ENCODE results near the gene PSMD1. TPM values are rescaled to one million over a fixed set of nuclear protein-coding genes. Genes with fewer than 3 reads are reported as not detected.
A peak's percentile ranks its signal among the peaks of the same experiment; 100 is the strongest.

Gene PSMD1
- total RNA-seq (10 to 100 TPM; 13.4 to 33.4 (median 25.1) TPM), polyA plus RNA-seq (10 to 100 TPM; 20.2 to 35.6 TPM)

- ATAC-seq (peak; percentile 87 to 93 (median 89)), DNase-seq (peak; percentile 88 to 94 (median 92)), FAIRE-seq (peak; percentile 76)
- H3K27ac ChIP-seq, result peak within 1 kb of the TSS; percentile 96 to 97 (median 96)
- H3K4me1 ChIP-seq, result peaks cover 22 to 30% (median 25%) of the 10 kb centered on the region in 3 donors
- 0% methylated on average over 54 to 73 of the region's 73 CpGs for WGBS, 2 donors
- H3K9me3 ChIP-seq, result no peaks in the 10 kb centered on the region
- H3K27me3 ChIP-seq, result no peaks in the 10 kb centered on the region
- H3K36me3 ChIP-seq, result no peaks in the 10 kb centered on the region
- H3K4me3 ChIP-seq, result peak within 1 kb of the TSS; percentile 94 to 100 (median 99)
- peak; percentile 90 to 96 (median 94) for TF ChIP-seq CTCF (IDR thresholded peaks at IDR 0.05)
- intact Hi-C loops (cut with DNase I), result no loop called here
Observed at GRCh38 chr2:231056453-231057416, at the start of gene PSMD1. Gene PSMD1, plus strand, starts transcription at chr2:231056867. Its CDS starts 159 bp downstream, at chr2:231057026.

- 58 to 65% methylated on average over 10 of the region's 10 CpGs for WGBS, 2 donors
- no peak for ATAC-seq
- intact Hi-C loops (cut with DNase I), result no loop called here
- no peak for FAIRE-seq
- no peak overlapping the region for H3K4me3 ChIP-seq
- TF ChIP-seq CTCF (IDR thresholded peaks at IDR 0.05), result no peak
- H3K27me3 ChIP-seq, result no peaks in the 10 kb centered on the region
- H3K27ac ChIP-seq, result no peak overlapping the region
- no peaks in the 10 kb centered on the region for H3K4me1 ChIP-seq
- no peaks in the 10 kb centered on the region for H3K9me3 ChIP-seq
- DNase-seq, result no peak
- no peaks in the 10 kb centered on the region for H3K36me3 ChIP-seq
Observed at GRCh38 chr2:231007286-231008098, 49.2 kb upstream of the PSMD1 start.

GRCh38 chr2:231008131-231008530, 48.5 kb upstream of the PSMD1 start:
- DNase-seq (no peak), FAIRE-seq (no peak), ATAC-seq (no peak)
- Histone ChIP-seq H3K36me3 (no peaks in the 10 kb centered on the region), H3K9me3 (no peaks in the 10 kb centered on the region), H3K4me3 (no peak overlapping the region), H3K4me1 (no peaks in the 10 kb centered on the region), H3K27me3 (no peaks in the 10 kb centered on the region), H3K27ac (no peak overlapping the region)
- 78 to 81% methylated on average over 6 of the region's 6 CpGs for WGBS, 2 donors
- intact Hi-C loops (cut with DNase I), result no loop called here
- no peak for TF ChIP-seq CTCF (IDR thresholded peaks at IDR 0.05)

- no peak for TF ChIP-seq CTCF (IDR thresholded peaks at IDR 0.05)
- DNase-seq, result no peak
- H3K36me3 ChIP-seq, result no peaks in the 10 kb centered on the region
- FAIRE-seq, result no peak
- H3K27me3 ChIP-seq, result no peaks in the 10 kb centered on the region
- H3K4me1 ChIP-seq, result no peaks in the 10 kb centered on the region
- H3K27ac ChIP-seq, result no peak overlapping the region
- 58 to 65% methylated on average over 13 to 14 of the region's 14 CpGs for WGBS, 2 donors
- intact Hi-C loops (cut with DNase I), result no loop called here
- ATAC-seq, result no peak
- no peak overlapping the region for H3K4me3 ChIP-seq
- H3K9me3 ChIP-seq, result no peaks in the 10 kb centered on the region
Observed at GRCh38 chr2:231009236-231009919, 47.3 kb upstream of the PSMD1 start.

Measured in pancreas (tissue), 10 donors.